Fibroblast of lung (primary cell): ENCODE results near the gene ARAP2.

Experiments
- CTCF ChIP-seq, 2 donors: IDR thresholded peaks in 1 of 2; conservative IDR thresholded peaks in 1 of 2; 1 replicate in 1 of 2; 2 replicates in 1 of 2; pipeline ENCODE4 v1.5.1; 2011 to 2012; ENCODE audit warnings: low read length in 2 of 2, control low read depth in 1 of 2, inconsistent platforms in 1 of 2, low read depth in 1 of 2, mild to moderate bottlenecking in 1 of 2
- EZH2 ChIP-seq: IDR thresholded peaks from 2 replicates; pipeline ENCODE4 v1.5.1; 2012; ENCODE audit warnings: low read length, control low read depth, mild to moderate bottlenecking; ENCODE audit errors: missing control alignments

DNA sequence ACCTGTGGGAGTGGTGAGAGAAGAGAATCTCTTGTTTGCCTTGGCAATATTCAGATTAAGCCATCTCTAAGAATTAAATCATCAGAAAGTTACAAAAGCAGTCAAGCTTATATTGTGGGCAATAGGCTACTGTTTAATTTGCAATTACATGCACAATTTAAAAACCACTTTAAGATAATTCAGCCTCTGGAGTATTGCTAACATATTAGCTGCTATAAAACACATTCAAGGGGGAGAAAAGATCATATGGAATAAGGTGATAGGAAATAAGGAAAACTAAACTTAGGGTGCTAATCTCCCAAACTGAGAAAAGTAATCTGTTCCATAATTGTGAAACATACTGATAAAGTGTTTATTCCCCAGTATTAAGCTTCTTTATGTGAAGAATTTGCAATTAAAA is 103.9 kb downstream of the ARAP2 start:
- TF ChIP-seq CTCF (conservative IDR thresholded peaks at IDR 0.05 in 1 of 2, IDR thresholded peaks at IDR 0.05 in 1 of 2; ENCODE audit: low read depth in 1 of 2, low read length in 2 of 2) (no peak), EZH2 (no peak)
